Epidermal melanocyte (primary cell): Measurements from ENCODE around the gene PTPRF.
A peak's percentile ranks its signal among the peaks of the same experiment; 100 is the strongest.

Experiments
- DNase-seq: peaks from one replicate; pipeline ENCODE4 v3.0.0; 2011; ENCODE audit warnings: low spot score; ENCODE audit not compliant: insufficient read length

Gene PTPRF

DNA sequence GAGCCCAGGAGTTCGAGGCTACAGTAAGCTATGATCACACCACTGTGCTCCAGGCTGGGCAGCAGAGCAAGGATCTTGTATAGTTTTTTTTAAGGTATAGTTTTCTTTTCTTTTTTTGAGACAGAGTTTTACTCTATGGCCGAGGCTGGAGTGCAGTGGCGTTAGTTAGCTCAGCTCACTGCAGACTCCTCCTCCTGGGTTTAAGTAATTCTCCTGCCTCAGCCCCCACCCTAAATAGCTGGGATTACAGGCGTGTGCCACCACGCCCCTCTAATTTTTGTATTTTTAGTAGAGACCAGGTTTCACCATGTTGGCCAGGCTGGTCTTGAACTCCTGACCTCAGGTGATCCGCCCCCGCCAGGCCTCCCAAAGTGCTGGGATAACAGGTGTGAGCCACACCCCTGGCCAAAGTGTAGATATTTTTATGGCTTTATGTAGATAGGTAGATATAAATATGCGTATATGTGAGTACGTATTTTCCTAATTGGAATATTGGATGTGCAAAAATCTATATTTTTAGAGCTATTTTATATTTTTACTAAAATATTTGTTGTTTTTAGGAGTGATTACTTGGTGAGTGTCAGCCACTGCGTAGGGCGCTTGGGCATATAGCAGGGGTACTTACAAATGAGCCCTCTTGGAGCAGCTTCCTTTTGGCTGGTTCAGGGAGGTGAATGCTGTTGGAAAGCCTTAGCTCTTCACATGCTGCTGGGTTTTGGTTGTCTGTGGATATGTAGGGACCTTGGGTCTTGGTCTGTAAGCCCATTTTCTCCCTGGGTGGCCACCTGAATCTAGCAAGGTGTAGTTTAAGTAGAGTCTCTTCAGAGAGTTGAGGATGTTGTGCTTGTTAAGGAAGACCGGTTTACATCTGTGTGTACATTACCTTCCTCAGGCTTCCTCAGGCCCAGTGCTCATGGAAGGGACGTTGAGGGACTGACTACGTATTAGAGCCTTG is 128.8 kb downstream of the PTPRF start:
- DNase-seq: no peak

DNA sequence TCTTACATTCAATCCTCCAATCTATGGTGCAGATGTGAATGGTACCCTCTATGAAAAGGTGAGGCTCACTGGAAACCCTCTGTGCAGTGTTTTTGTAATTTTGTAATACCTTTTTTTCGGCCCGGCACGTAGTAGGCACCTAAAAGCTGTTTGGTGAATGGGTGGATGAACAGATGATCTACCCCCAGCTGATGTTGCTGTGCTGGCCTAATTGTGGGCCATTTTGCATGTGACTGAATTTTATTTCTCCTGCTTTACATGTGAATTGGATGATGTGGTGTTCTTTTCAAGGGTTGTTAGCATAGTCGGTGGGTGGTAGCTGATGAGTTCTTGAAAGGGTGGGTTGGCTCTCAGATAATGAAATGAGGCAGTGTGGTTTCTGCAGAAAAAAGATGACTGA is 129.7 kb downstream of the PTPRF start:
- no peak for DNase-seq

DNA sequence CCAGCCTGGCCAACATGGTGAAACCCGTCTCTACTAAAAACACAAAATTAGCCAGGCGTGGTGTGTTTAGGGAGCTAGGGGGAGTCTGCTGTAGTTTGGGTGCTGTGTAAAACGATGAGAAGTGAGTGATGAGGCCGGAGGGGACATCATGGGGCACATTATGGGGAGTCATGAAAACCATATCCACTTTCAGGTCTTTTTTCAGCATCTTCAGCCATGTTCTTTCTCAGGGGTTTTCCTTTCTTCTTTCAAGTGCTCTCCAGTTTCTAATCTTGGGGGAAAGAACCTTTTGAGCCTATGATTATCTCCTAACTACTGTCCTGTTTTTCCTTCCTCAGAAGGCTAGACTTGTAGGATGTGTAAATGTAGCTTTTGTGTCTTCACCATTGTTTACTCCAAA is 133.7 kb downstream of the PTPRF start:
- no peak for DNase-seq

DNA sequence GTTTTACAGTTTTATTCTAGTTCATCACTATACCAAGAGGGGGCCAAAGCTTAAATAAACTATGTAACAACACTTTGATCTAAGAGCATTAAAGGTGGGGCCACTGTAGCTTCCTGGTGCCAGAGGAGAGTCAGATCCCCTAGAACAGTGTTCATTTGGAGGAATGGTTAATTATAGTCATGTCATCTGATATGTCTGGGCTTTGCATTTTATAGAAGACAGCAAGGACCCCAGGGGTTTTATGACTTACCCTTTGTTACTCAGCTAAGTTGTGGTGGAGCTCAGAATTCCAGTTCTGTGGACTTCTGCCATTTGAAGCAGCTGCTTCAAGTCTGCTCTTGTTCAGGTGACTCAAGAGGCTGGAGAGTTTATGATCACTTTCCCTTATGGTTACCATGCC is 135.9 kb downstream of the PTPRF start:
- DNase-seq: peak; percentile 42

DNA sequence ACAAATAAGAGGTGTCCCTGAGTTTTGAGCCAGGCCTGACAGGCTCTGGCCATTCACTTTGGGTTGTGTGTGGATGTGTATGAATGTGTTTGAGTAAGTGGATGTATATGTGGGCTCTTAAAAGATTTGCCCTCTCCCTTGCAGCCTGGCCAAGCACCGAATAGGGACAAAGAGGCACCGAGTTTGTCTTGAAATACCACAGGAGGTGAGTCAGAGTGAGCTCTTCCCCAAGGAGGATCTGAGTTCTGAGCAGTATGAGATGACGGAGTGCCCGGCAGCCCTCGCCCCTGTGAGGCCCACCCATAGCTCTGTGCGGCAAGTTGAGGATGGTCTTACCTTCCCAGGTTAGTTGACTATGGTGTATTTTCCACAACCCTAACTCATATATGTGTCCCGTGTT is 138.3 kb downstream of the PTPRF start:
- no peak for DNase-seq

DNA sequence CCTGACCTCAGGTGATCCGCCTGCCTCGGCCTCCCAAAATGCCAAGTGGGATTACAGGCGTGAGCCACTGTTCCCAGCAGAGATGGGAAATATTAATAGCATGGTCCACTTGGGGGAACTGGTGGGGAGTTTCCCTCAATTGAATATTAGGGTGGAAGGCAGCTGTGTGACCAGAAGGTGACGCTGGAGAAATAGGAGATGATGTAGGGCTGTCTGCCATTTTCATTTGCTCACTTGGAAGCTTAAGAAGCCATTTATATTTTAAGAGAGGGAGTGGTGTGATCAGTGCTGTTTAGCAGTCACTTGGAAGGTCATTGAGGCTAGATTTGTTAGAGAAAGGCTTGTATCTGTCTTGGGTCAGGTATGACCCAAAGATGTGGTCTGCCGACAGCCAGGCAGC is 139.2 kb downstream of the PTPRF start:
- DNase-seq: no peak

DNA sequence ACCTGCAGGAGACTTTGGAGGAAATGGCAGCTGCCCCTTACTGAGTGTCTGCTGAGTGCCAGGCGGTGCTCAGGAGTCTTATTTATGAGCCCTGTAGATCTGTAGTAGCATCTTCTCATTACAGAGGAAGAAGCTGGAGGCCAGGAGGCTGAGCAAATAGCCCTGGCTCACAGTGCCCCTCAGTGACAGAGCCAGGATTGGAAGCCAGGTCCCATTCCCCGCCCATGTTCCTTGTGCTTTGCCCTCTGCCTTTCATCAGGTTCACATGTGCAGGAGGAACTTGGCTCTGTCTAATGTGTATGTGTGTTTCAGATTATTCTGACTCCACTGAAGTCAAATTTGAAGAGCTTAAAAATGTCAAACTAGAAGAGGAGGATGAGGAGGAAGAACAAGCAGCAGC is 140.5 kb downstream of the PTPRF start:
- DNase-seq: no peak

DNA sequence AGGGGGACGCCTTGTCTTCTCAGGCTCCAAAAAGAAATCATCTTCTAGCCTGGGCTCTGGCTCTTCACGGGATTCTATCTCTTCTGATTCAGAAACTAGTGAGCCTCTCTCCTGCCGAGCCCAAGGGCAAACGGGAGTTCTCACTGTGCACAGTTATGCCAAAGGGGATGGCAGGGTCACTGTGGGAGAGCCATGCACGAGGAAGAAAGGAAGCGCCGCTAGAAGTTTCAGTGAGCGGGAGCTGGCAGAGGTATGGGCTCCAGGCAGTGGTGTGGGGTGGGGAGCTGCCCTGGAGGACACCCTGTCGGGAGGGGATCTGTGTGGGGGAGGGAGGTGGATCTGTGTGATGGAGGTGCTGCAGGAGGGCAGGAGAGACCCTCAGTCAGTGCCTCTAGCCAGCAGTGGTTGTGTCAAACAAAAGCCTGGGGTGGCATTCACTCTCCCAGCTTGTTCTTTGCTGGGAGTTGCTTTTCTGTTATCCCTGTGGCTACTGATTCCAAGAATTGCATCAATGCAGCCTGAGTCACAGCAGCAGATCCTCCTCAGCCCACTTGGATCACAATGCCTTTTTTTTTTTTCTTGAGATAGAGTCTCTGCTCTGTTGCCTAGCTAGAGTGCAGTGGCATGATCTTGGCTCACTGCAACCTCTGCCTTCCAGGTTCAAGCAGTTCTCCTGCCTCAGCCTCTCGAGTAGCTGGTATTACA is 141.1 kb downstream of the PTPRF start:
- DNase-seq: no peak

DNA sequence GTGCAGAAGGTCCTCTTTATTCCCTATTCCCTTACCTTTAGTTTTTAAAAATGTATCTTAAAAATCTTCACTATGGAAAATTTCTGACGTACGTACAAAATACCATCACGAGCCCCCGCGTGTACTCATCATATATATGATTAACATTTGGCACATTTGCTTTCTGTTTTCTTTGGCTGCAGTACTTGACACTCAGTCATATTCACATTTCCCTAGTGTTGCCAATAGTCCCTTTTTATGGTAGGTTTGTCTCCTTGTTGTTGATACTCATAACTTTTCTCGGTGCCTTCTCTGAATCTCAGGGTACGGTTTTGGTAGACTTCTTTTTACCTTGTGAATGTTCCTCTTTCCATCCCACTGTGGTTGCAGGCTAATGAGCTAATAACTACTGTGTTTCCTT is 142.6 kb downstream of the PTPRF start:
- no peak for DNase-seq
